IMR-90 (cell line): ENCODE measurements around the gene C10orf120. TPM values are rescaled to one million over a fixed set of nuclear protein-coding genes. Genes with fewer than 3 reads are reported as not detected.

Experiments
- ATAC-seq: fragments of 200-7000 bp; cut with Tn5 transposase; 2 replicates; pipeline ENCODE4 v1.9.1; 2020; ENCODE audit warnings: low read depth, mild to moderate bottlenecking, moderate library complexity
- BruUV-seq: library from RNA; stranded (reverse); fragments of 400-500 nt; replicated peaks from 2 replicates; lab custom pipeline; 2021; lab: Mats Ljungman, UMichigan
- CTCF ChIA-PET: fragments of 300-600 bp; formaldehyde crosslinking; extraction: SDS; loops from one replicate; lab custom pipeline; 2021; ENCODE audit warnings: antibody characterized with exemption; lab: Yijun Ruan, JAX
- POLR2A ChIA-PET: fragments of 300-600 bp; sonication (Branson Sonifier 250); formaldehyde crosslinking; loops from one replicate; lab custom pipeline; 2022; ENCODE audit warnings: antibody characterized with exemption; ENCODE audit not compliant: unreplicated experiment; lab: Charles Lee
- DNase-seq: peaks from one replicate; pipeline ENCODE4 v3.0.0; 2013
- H2AFZ ChIP-seq: replicated peaks from 2 replicates; pipeline ENCODE3; 2013; ENCODE audit warnings: low read length, mild to moderate bottlenecking; ENCODE audit not compliant: poor library complexity
- H2AK5ac ChIP-seq: 2 replicates; pipeline ENCODE4 v1.6.1; 2013; ENCODE audit warnings: low read depth, low read length, inconsistent platforms
- H2AK9ac ChIP-seq: replicated peaks from 2 replicates; pipeline ENCODE3; 2013; ENCODE audit warnings: mild to moderate bottlenecking, low read depth, low read length, moderate library complexity; ENCODE audit not compliant: poor library complexity
- H2BK120ac ChIP-seq: 2 replicates; pipeline ENCODE4 v1.6.1; 2013; ENCODE audit warnings: low read depth, low read length, inconsistent platforms
- H2BK15ac ChIP-seq: 3 replicates; pipeline ENCODE4 v1.6.1; 2013; ENCODE audit warnings: low read depth, low read length, inconsistent platforms
- H2BK20ac ChIP-seq: 2 replicates; pipeline ENCODE4 v1.6.1; 2013; ENCODE audit warnings: low read depth, mild to moderate bottlenecking, inconsistent platforms, low read length, moderate library complexity
- H2BK5ac ChIP-seq: 2 replicates; pipeline ENCODE4 v1.6.1; 2013; ENCODE audit warnings: mild to moderate bottlenecking, low read depth, low read length, inconsistent platforms; ENCODE audit not compliant: poor library complexity, severe bottlenecking
- H3K14ac ChIP-seq: replicated peaks from 2 replicates; pipeline ENCODE4 v1.6.1; 2013; ENCODE audit warnings: low read depth, low read length, inconsistent platforms
- H3K18ac ChIP-seq: 2 replicates; pipeline ENCODE4 v1.6.1; 2013; ENCODE audit warnings: low read depth, low read length, control low read depth
- H3K23ac ChIP-seq: 2 replicates; pipeline ENCODE4 v1.6.1; 2013; ENCODE audit warnings: low read depth, low read length, inconsistent platforms
- H3K27ac ChIP-seq: 2 replicates; pipeline ENCODE4 v1.5.1; 2013; ENCODE audit warnings: mild to moderate bottlenecking, control low read depth, low read length; ENCODE audit not compliant: insufficient read depth
- H3K27me3 ChIP-seq: 2 replicates; pipeline ENCODE4 v1.6.1; 2013; ENCODE audit warnings: low read length; ENCODE audit not compliant: control insufficient read depth, insufficient read depth
- H3K36me3 ChIP-seq: 2 replicates; pipeline ENCODE4 v1.6.1; 2013; ENCODE audit warnings: low read length, mixed read lengths; ENCODE audit not compliant: control insufficient read depth, insufficient read depth
- H3K4ac ChIP-seq: 2 replicates; pipeline ENCODE4 v1.6.1; 2013; ENCODE audit warnings: low read depth, low read length, inconsistent platforms
- H3K4me1 ChIP-seq: 2 replicates; pipeline ENCODE4 v1.6.1; 2013; ENCODE audit warnings: low read length, mixed read lengths; ENCODE audit not compliant: control insufficient read depth, insufficient read depth
- H3K4me2 ChIP-seq: 2 replicates; pipeline ENCODE4 v1.6.1; 2013; ENCODE audit warnings: low read depth, mild to moderate bottlenecking, control low read depth, low read length, moderate library complexity
- H3K4me3 ChIP-seq: 2 replicates; pipeline ENCODE4 v1.5.1; 2013; ENCODE audit warnings: low read depth, mild to moderate bottlenecking, control low read depth, low read length, moderate library complexity; ENCODE audit not compliant: insufficient read depth
- H3K56ac ChIP-seq: 2 replicates; pipeline ENCODE4 v1.6.1; 2013; ENCODE audit warnings: low read length, inconsistent platforms; ENCODE audit not compliant: insufficient read depth; ENCODE audit errors: extremely low read depth
- H3K79me1 ChIP-seq, 2 experiments: 2 replicates each; pipeline ENCODE4 v1.6.1; 2013; ENCODE audit warnings: low read length in 2 of 2, inconsistent platforms in 1 of 2, low read depth in 1 of 2
- H3K9ac ChIP-seq: 2 replicates; pipeline ENCODE4 v1.6.1; 2013; ENCODE audit warnings: low read depth, low read length, control low read depth
- H3K9me1 ChIP-seq: 2 replicates; pipeline ENCODE4 v1.6.1; 2013; ENCODE audit warnings: low read length, inconsistent platforms; ENCODE audit not compliant: insufficient read depth
- H3K9me3 ChIP-seq: 2 replicates; pipeline ENCODE4 v1.6.1; 2013; ENCODE audit warnings: low read length; ENCODE audit not compliant: control insufficient read depth, insufficient read depth
- H4K20me1 ChIP-seq: 2 replicates; pipeline ENCODE4 v1.6.1; 2013; ENCODE audit warnings: low read length, inconsistent platforms; ENCODE audit not compliant: insufficient read depth
- H4K5ac ChIP-seq: 2 replicates; pipeline ENCODE4 v1.6.1; 2013; ENCODE audit warnings: mild to moderate bottlenecking, low read depth, low read length, control low read depth
- H4K8ac ChIP-seq, 2 experiments: 2 replicates each; pipeline ENCODE4 v1.6.1; 2013; ENCODE audit warnings: low read depth in 2 of 2, low read length in 2 of 2, control low read depth in 1 of 2, inconsistent platforms in 1 of 2
- H4K91ac ChIP-seq: 2 replicates; pipeline ENCODE4 v1.6.1; 2013; ENCODE audit warnings: low read depth, low read length, inconsistent platforms; ENCODE audit not compliant: insufficient read depth
- BHLHE40 ChIP-seq: fragments of 150-350 bp; IDR thresholded peaks from 2 replicates; pipeline ENCODE4 v1.6.1; 2016; ENCODE audit warnings: mild to moderate bottlenecking, low read depth, low read length
- CEBPB ChIP-seq: IDR thresholded peaks from 2 replicates; pipeline ENCODE4 v1.6.1; 2012; ENCODE audit warnings: low read depth, low read length, improper control_type of control experiment
- CHD1 ChIP-seq: IDR thresholded peaks from 2 replicates; pipeline ENCODE4 v1.6.1; 2012; ENCODE audit warnings: low read depth, low read length, improper control_type of control experiment
- FOS ChIP-seq: fragments of 150-350 bp; IDR thresholded peaks from 2 replicates; pipeline ENCODE4 v1.6.1; 2016; ENCODE audit warnings: low read depth, low read length
- MAFK ChIP-seq: IDR thresholded peaks from 2 replicates; pipeline ENCODE4 v1.6.1; 2012; ENCODE audit warnings: low read depth, low read length, improper control_type of control experiment
- MAZ ChIP-seq: IDR thresholded peaks from 2 replicates; pipeline ENCODE4 v1.6.1; 2012; ENCODE audit warnings: low read depth, mild to moderate bottlenecking, low read length, improper control_type of control experiment, moderate library complexity, borderline replicate concordance
- MXI1 ChIP-seq: IDR thresholded peaks from 2 replicates; pipeline ENCODE4 v1.6.1; 2012; ENCODE audit warnings: low read depth, mild to moderate bottlenecking, low read length, moderate library complexity, borderline replicate concordance
- NFE2L2 ChIP-seq: fragments of 150-350 bp; IDR thresholded peaks from 2 replicates; pipeline ENCODE4 v1.6.1; 2016; ENCODE audit warnings: low read depth, mild to moderate bottlenecking, low read length
- POLR2A ChIP-seq: IDR thresholded peaks from 2 replicates; pipeline ENCODE4 v1.6.1; 2012; ENCODE audit warnings: mild to moderate bottlenecking, low read depth, low read length
- RAD21 ChIP-seq: IDR thresholded peaks from 2 replicates; pipeline ENCODE4 v1.6.1; 2012; ENCODE audit warnings: low read length, improper control_type of control experiment
- RCOR1 ChIP-seq: IDR thresholded peaks from 2 replicates; pipeline ENCODE4 v1.6.1; 2012; ENCODE audit warnings: mild to moderate bottlenecking, low read length, improper control_type of control experiment; ENCODE audit not compliant: insufficient replicate concordance
- RFX5 ChIP-seq: IDR thresholded peaks from 2 replicates; pipeline ENCODE4 v1.8.0; 2012; ENCODE audit warnings: low read depth, mild to moderate bottlenecking, low read length, moderate library complexity
- SMC3 ChIP-seq: fragments of 150-350 bp; IDR thresholded peaks from 2 replicates; pipeline ENCODE4 v1.6.1; 2016; ENCODE audit warnings: low read depth, mild to moderate bottlenecking, antibody characterized with exemption, low read length, moderate library complexity
- WGBS, 2 experiments: methylation state at CpG; one replicate each; pipeline versions ENCODE4 v1.1.5 to v1.1.7; 2013; ENCODE audit warnings: missing lambda C conversion rate in 2 of 2; ENCODE audit not compliant: insufficient read length in 1 of 2; ENCODE audit errors: extremely low coverage in 2 of 2; 5-methylcytosine and 5-hydroxymethylcytosine counted together
- dilution Hi-C: fragments of 300-500 bp; cut with HindIII; formaldehyde crosslinking; loops from one replicate; pipeline ENCODE4 v1.14.3; 2018; ENCODE audit warnings: low sequenced_read_pairs; ENCODE audit not compliant: unreplicated experiment
- in situ Hi-C: fragments of 300-500 bp; cut with MboI; formaldehyde crosslinking; loops from 3 replicates; pipeline ENCODE4 v1.14.3; 2019; ENCODE audit warnings: low sequenced_read_pairs, inconsistent platforms, mixed read lengths
- intact Hi-C: fragments of 100-400 bp; cut with micrococcal nuclease; formaldehyde crosslinking; loops from 2 replicates; pipeline ENCODE4 v1.10.0; 2022
- polyA plus RNA-seq, 3 experiments: library from polyadenylated mRNA; depleted of rRNA; stranded (reverse); fragments of >200 nt; gene quantifications; 2 replicates each; pipeline ENCODE4 v1.2.3, GENCODE V29; 2012; ENCODE audit warnings: low replicate concordance in 1 of 3
- total RNA-seq: library from RNA; depleted of rRNA; stranded (reverse); fragments of >200 nt; gene quantifications from 2 replicates; pipeline ENCODE4 v1.2.3, GENCODE V29; 2012
- TF ChIP-seq, protein P1 (sequence below): fragments of 150-350 bp; IDR thresholded peaks from 2 replicates; pipeline ENCODE4 v1.6.1; 2017; ENCODE audit warnings: mild to moderate bottlenecking, antibody characterized with exemption, low read length, low read depth
- TF ChIP-seq, protein P2 (sequence below): conservative IDR thresholded peaks from 2 replicates; pipeline ENCODE4 v1.5.1; 2012; ENCODE audit warnings: mild to moderate bottlenecking, low read depth, low read length, improper control_type of control experiment
- TF ChIP-seq, protein P3 (sequence below): fragments of 150-350 bp; IDR thresholded peaks from 2 replicates; pipeline ENCODE4 v1.6.1; 2016; ENCODE audit warnings: low read depth, mild to moderate bottlenecking, low read length, moderate library complexity, borderline replicate concordance

Gene C10orf120
- total and polyA plus RNA-seq, 2 of the 4 experiments (the other 2 are of a cell fraction): not detected

DNA sequence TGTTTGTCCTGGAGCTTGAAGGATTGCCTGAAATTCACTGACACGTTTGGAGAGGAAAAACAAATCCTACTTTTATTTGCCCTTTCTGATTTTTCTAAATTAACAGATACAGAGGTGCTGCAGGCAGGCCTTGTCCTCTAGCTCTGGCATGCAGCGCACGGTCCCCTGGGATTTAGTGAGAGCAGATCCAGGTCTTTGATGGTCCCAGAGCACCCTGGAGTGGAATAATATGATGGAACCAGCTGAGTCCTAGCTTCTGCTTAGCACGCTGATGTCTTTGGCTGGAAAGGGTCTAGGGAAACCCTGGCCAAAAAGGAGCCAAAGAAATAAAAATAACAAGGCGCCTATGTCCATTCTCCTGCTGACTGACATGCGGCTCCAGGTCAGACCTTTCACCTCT, 40.5 kb downstream of the C10orf120 start:
- H2AK5ac ChIP-seq: no peak overlapping the region
- no peak overlapping the region for H3K4me2 ChIP-seq
- H3K56ac ChIP-seq: no peak overlapping the region
- no peak overlapping the region for H2AFZ ChIP-seq
- POLR2A ChIA-PET: no interaction called here
- BruUV-seq: no TSS peak
- no peaks in the 10 kb centered on the region for H4K20me1 ChIP-seq
- H3K14ac ChIP-seq: no peak overlapping the region
- no peak overlapping the region for H4K91ac ChIP-seq
- H2BK20ac ChIP-seq: no peak overlapping the region
- no peak overlapping the region for H3K4ac ChIP-seq
- no peak overlapping the region for H3K27ac ChIP-seq
- H3K23ac ChIP-seq: no peak overlapping the region
- H3K9ac ChIP-seq: no peak overlapping the region
- no peaks in the 10 kb centered on the region for H3K9me1 ChIP-seq
- H3K36me3 ChIP-seq: no peaks in the 10 kb centered on the region
- H2BK120ac ChIP-seq: no peak overlapping the region
- intact Hi-C loops (no loop called here), dilution Hi-C loops (no loop called here), in situ Hi-C loops (loop anchor here (25.0 kb wide), 1 partner anchor 903 kb away; no protein-coding TSS in a partner anchor)
- H3K27me3 ChIP-seq: no peaks in the 10 kb centered on the region
- no peak overlapping the region for H4K8ac ChIP-seq
- no peak overlapping the region for H2AK9ac ChIP-seq
- ATAC-seq (no peak), DNase-seq (no peak)
- H3K79me1 ChIP-seq: no peaks in the 10 kb centered on the region
- TF ChIP-seq MAZ: no peak
- no peak for TF ChIP-seq NFE2L2
- no peak for TF ChIP-seq RCOR1
- no peak for TF ChIP-seq CEBPB
- no peak for TF ChIP-seq BHLHE40
- TF ChIP-seq, protein P1, sequence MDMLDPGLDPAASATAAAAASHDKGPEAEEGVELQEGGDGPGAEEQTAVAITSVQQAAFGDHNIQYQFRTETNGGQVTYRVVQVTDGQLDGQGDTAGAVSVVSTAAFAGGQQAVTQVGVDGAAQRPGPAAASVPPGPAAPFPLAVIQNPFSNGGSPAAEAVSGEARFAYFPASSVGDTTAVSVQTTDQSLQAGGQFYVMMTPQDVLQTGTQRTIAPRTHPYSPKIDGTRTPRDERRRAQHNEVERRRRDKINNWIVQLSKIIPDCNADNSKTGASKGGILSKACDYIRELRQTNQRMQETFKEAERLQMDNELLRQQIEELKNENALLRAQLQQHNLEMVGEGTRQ: no peak
- no peak for TF ChIP-seq POLR2A
- TF ChIP-seq FOS: no peak
- no peak for TF ChIP-seq MAFK
- TF ChIP-seq, protein P2, sequence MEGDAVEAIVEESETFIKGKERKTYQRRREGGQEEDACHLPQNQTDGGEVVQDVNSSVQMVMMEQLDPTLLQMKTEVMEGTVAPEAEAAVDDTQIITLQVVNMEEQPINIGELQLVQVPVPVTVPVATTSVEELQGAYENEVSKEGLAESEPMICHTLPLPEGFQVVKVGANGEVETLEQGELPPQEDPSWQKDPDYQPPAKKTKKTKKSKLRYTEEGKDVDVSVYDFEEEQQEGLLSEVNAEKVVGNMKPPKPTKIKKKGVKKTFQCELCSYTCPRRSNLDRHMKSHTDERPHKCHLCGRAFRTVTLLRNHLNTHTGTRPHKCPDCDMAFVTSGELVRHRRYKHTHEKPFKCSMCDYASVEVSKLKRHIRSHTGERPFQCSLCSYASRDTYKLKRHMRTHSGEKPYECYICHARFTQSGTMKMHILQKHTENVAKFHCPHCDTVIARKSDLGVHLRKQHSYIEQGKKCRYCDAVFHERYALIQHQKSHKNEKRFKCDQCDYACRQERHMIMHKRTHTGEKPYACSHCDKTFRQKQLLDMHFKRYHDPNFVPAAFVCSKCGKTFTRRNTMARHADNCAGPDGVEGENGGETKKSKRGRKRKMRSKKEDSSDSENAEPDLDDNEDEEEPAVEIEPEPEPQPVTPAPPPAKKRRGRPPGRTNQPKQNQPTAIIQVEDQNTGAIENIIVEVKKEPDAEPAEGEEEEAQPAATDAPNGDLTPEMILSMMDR: no peak
- TF ChIP-seq CHD1: no peak
- TF ChIP-seq RAD21: no peak
- TF ChIP-seq SMC3: no peak
- TF ChIP-seq, protein P3, sequence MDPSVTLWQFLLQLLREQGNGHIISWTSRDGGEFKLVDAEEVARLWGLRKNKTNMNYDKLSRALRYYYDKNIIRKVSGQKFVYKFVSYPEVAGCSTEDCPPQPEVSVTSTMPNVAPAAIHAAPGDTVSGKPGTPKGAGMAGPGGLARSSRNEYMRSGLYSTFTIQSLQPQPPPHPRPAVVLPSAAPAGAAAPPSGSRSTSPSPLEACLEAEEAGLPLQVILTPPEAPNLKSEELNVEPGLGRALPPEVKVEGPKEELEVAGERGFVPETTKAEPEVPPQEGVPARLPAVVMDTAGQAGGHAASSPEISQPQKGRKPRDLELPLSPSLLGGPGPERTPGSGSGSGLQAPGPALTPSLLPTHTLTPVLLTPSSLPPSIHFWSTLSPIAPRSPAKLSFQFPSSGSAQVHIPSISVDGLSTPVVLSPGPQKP: no peak
- TF ChIP-seq RFX5: no peak
- no peak for TF ChIP-seq MXI1
- no peak overlapping the region for H4K5ac ChIP-seq
- CTCF ChIA-PET: no interaction called here
- no peaks in the 10 kb centered on the region for H3K9me3 ChIP-seq
- H3K4me3 ChIP-seq: no peak overlapping the region
- H2BK5ac ChIP-seq: no peak overlapping the region
- no peaks in the 10 kb centered on the region for H3K4me1 ChIP-seq
- WGBS, 2 experiments: 20% methylated on average over 1 of the region's 6 CpGs; no CpG with 5 or more reads in 1 of the 2 experiments
- H2BK15ac ChIP-seq: no peak overlapping the region
- H3K18ac ChIP-seq: no peak overlapping the region
